ENCODE measurements around the gene AJAP1.

- TF ChIP-seq RAD21 (IDR thresholded peaks at IDR 0.05 in 1 of 2, conservative IDR thresholded peaks at IDR 0.05 in 1 of 2; ENCODE audit: low read depth in 2 of 2, low read length in 2 of 2) (no peak), POLR2A (IDR thresholded peaks at IDR 0.05; ENCODE audit: control extremely low read depth in 1 of 2, low read depth in 2 of 2, low read length in 2 of 2) (no peak), CTCF (IDR thresholded peaks at IDR 0.05; ENCODE audit: control extremely low read depth in 1 of 3, insufficient read depth in 1 of 3, low read depth in 1 of 3, low read length in 3 of 3) (no peak), SRF (IDR thresholded peaks at IDR 0.05; ENCODE audit: low read depth, low read length) (no peak), POLR2AphosphoS5 (IDR thresholded peaks at IDR 0.05; ENCODE audit: low read depth, low read length) (no peak), E2F6 (IDR thresholded peaks at IDR 0.05) (peak; percentile 15), EZH2 (IDR thresholded peaks at IDR 0.05; ENCODE audit: low read depth, low read length, severe bottlenecking) (no peak), TAF1 (IDR thresholded peaks at IDR 0.05; ENCODE audit: low read depth, low read length) (no peak), SIRT6 (IDR thresholded peaks at IDR 0.05; ENCODE audit: low read length) (no peak), TEAD4 (IDR thresholded peaks at IDR 0.05; ENCODE audit: low read depth, low read length) (no peak), SP1 (IDR thresholded peaks at IDR 0.05; ENCODE audit: low read depth, low read length) (no peak), CHD2 (IDR thresholded peaks at IDR 0.05; ENCODE audit: low read length) (no peak), GABPA (IDR thresholded peaks at IDR 0.05; ENCODE audit: borderline replicate concordance, insufficient read depth, low read length) (no peak), BCL11A (IDR thresholded peaks at IDR 0.05; ENCODE audit: low read depth in 2 of 2, low read length in 2 of 2) (no peak)
These were observed 56.4 kb downstream of the AJAP1 start for GRCh38 chr1:4710592-4711415.

Data from H1 (cell line).